ENCODE results near the gene TRAF4.
"Not testable (repeated sequence)": the region's sequence is repeated elsewhere in the genome, so short reads cannot be mapped to it uniquely, and the experiment has no call there.

TRAF4 gene

GRCh38 chr17:28792877-28793661 lies 49.3 kb downstream of the TRAF4 start:
- no peak for DNase-seq

- DNase-seq = not testable (repeated sequence)
These were observed 51.1 kb downstream of the TRAF4 start for GRCh38 chr17:28794846-28795441.

DNA sequence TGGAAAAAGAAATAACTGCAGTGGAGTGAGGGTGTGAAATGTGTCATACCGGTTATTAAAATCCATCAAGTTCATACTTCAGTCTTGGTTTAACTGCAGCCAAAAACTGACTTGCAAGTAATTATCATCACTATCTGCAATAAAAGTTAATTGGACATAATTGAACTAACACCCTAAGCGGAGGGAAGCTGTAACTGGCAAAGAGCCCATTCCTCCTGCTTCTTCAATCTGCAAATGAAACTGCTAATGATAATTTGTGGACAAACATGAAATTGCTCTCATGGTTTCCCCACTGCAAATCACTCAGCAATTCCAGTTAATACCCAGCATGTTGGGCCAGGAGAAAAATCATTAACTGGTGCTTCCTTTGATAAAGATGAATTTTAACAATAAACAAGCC lies 52.3 kb downstream of the TRAF4 start:
- DNase-seq = no peak
